Ishikawa (cell line): ENCODE results near the gene SOX6.

Experiments
- CEBPB ChIP-seq: IDR thresholded peaks from 2 replicates; pipeline ENCODE4 v1.6.1; 2012
- CREB1 ChIP-seq: IDR thresholded peaks from 2 replicates; pipeline ENCODE4 v1.6.1; 2012; ENCODE audit warnings: low read depth
- EP300 ChIP-seq: IDR thresholded peaks from 2 replicates; pipeline ENCODE4 v1.6.1; 2012; ENCODE audit warnings: borderline replicate concordance
- NFIC ChIP-seq: IDR thresholded peaks from 2 replicates; pipeline ENCODE4 v1.6.1; 2012
- RAD21 ChIP-seq: IDR thresholded peaks from 2 replicates; pipeline ENCODE4 v1.6.1; 2012; ENCODE audit warnings: low read depth
- TAF1 ChIP-seq: IDR thresholded peaks from 2 replicates; pipeline ENCODE4 v1.6.1; 2012; ENCODE audit warnings: low read depth, mild to moderate bottlenecking
- TCF12 ChIP-seq: IDR thresholded peaks from 2 replicates; pipeline ENCODE4 v1.6.1; 2012; ENCODE audit warnings: low read depth
- YY1 ChIP-seq: IDR thresholded peaks from 2 replicates; pipeline ENCODE4 v1.6.1; 2012; ENCODE audit warnings: low read depth
- TF ChIP-seq, protein P1 (sequence below): IDR thresholded peaks from 2 replicates; pipeline ENCODE4 v1.6.1; 2012
- TF ChIP-seq, protein P2 (sequence below): IDR thresholded peaks from 2 replicates; pipeline ENCODE4 v1.6.1; 2012; ENCODE audit warnings: low read depth, mild to moderate bottlenecking
- TF ChIP-seq, protein P3 (sequence below): IDR thresholded peaks from 2 replicates; pipeline ENCODE4 v1.6.1; 2012

DNA sequence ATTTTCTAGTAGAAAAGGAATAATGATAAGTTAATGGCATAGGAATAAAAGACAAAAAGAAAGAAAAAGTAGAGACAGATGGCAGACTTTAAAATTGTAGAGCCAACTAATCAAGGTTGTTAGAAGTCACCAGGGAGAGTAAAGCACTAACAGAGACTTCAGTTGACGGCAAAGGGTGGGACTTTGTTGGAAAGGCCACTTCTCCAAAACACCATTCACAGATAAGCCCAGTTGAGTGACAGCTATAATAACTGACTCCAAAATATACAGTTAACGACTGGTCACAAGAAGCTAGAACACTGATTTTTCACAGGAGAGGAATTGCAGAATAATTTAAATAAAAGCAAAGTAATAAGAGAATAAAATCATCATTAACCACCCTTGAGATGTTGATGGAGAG is 16.0 kb upstream of the SOX6 start:
- TF ChIP-seq YY1, result no peak
- TF ChIP-seq, protein P1, sequence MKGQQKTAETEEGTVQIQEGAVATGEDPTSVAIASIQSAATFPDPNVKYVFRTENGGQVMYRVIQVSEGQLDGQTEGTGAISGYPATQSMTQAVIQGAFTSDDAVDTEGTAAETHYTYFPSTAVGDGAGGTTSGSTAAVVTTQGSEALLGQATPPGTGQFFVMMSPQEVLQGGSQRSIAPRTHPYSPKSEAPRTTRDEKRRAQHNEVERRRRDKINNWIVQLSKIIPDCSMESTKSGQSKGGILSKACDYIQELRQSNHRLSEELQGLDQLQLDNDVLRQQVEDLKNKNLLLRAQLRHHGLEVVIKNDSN, result no peak
- TF ChIP-seq, protein P2, sequence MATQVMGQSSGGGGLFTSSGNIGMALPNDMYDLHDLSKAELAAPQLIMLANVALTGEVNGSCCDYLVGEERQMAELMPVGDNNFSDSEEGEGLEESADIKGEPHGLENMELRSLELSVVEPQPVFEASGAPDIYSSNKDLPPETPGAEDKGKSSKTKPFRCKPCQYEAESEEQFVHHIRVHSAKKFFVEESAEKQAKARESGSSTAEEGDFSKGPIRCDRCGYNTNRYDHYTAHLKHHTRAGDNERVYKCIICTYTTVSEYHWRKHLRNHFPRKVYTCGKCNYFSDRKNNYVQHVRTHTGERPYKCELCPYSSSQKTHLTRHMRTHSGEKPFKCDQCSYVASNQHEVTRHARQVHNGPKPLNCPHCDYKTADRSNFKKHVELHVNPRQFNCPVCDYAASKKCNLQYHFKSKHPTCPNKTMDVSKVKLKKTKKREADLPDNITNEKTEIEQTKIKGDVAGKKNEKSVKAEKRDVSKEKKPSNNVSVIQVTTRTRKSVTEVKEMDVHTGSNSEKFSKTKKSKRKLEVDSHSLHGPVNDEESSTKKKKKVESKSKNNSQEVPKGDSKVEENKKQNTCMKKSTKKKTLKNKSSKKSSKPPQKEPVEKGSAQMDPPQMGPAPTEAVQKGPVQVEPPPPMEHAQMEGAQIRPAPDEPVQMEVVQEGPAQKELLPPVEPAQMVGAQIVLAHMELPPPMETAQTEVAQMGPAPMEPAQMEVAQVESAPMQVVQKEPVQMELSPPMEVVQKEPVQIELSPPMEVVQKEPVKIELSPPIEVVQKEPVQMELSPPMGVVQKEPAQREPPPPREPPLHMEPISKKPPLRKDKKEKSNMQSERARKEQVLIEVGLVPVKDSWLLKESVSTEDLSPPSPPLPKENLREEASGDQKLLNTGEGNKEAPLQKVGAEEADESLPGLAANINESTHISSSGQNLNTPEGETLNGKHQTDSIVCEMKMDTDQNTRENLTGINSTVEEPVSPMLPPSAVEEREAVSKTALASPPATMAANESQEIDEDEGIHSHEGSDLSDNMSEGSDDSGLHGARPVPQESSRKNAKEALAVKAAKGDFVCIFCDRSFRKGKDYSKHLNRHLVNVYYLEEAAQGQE, result no peak
- TF ChIP-seq CREB1, result no peak
- TF ChIP-seq EP300, result no peak
- no peak for TF ChIP-seq TCF12
- TF ChIP-seq, protein P3, sequence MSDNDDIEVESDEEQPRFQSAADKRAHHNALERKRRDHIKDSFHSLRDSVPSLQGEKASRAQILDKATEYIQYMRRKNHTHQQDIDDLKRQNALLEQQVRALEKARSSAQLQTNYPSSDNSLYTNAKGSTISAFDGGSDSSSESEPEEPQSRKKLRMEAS, result no peak
- no peak for TF ChIP-seq CEBPB
- no peak for TF ChIP-seq RAD21
- TF ChIP-seq NFIC, result no peak
- TF ChIP-seq TAF1, result no peak
